Measurements from ENCODE around the gene LRRC4B. TPM values are rescaled to one million over a fixed set of nuclear protein-coding genes. Genes with fewer than 3 reads are reported as not detected.

LRRC4B gene
- total and polyA plus RNA-seq, 2 of the 8 experiments (the other 6 are each of a cell fraction or from before 2014, with no cell fraction given): 13.4 to 21.2 TPM

DNA sequence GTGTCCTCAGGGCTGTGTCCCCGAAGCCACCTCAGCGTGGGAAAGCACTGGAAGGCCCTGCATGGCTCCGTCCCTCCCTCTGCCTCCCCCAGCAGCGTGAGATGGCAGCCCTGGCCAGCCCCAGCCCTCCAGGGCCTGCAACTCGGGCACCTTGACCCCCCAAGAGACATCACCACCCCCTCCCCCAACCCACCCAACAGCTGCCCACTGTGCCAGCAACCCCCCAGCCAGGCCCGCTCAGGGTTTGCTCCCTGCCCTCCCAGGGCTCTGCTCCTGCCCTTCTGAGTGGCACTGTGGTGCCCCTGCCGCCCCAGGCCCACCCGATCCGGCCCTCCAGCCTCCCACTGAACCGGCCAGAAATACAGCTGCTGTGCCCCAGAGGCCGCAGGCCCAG lies 53.1 kb downstream of the LRRC4B start (continued):
- TF ChIP-seq KDM1A (IDR thresholded peaks at IDR 0.05; ENCODE audit: borderline replicate concordance, low read length): no peak
- no peak for TF ChIP-seq CHD1 (IDR thresholded peaks at IDR 0.05; ENCODE audit: low read depth, low read length)
